CD14-positive monocyte (primary cell): ENCODE results near the gene NMS. TPM values are rescaled to one million over a fixed set of nuclear protein-coding genes. Genes with fewer than 3 reads are reported as not detected.

ENCODE experiments used
- DNase-seq, 3 donors: peaks; one replicate each; pipeline ENCODE4 v3.0.0-alpha.2; 2011 to 2022
- H2AFZ ChIP-seq: 2 replicates; pipeline ENCODE4 v1.6.0; 2012; ENCODE audit warnings: mild to moderate bottlenecking, low read depth, low read length, inconsistent platforms; ENCODE audit not compliant: insufficient read depth, poor library complexity, severe bottlenecking
- H3K27ac ChIP-seq, 2 donors: 1 replicate in 1 of 2; 2 replicates in 1 of 2; pipeline ENCODE4 v1.5.1; 2012 to 2013; ENCODE audit warnings: low read length in 2 of 2, control low read depth in 1 of 2, inconsistent platforms in 1 of 2, low read depth in 1 of 2, mild to moderate bottlenecking in 1 of 2
- H3K27me3 ChIP-seq, 2 donors: one replicate each; pipeline versions ENCODE4 v1.6.0 to v1.6.1; 2011 to 2013; ENCODE audit warnings: low read length in 2 of 2; ENCODE audit not compliant: control insufficient read depth in 2 of 2, insufficient read depth in 2 of 2
- H3K36me3 ChIP-seq, 2 donors: replicated peaks in 1 of 2; 1 replicate in 1 of 2; 2 replicates in 1 of 2; pipeline versions ENCODE4 v1.5.1 to v1.6.1; 2012 to 2013; ENCODE audit warnings: low read length in 2 of 2, control low read depth in 1 of 2, inconsistent platforms in 1 of 2, mild to moderate bottlenecking in 1 of 2; ENCODE audit not compliant: insufficient read depth in 2 of 2, control insufficient read depth in 1 of 2
- H3K4me1 ChIP-seq, 2 donors: 1 replicate in 1 of 2; 2 replicates in 1 of 2; pipeline versions ENCODE4 v1.5.1 to v1.6.1; 2012 to 2013; ENCODE audit warnings: low read length in 2 of 2, control low read depth in 1 of 2, inconsistent platforms in 1 of 2, mild to moderate bottlenecking in 1 of 2, moderate library complexity in 1 of 2; ENCODE audit not compliant: insufficient read depth in 2 of 2, control insufficient read depth in 1 of 2
- H3K4me2 ChIP-seq: replicated peaks from 2 replicates; pipeline ENCODE3; 2012; ENCODE audit warnings: low read length, moderate library complexity, mild to moderate bottlenecking; ENCODE audit not compliant: poor library complexity, severe bottlenecking; ENCODE audit errors: extremely low read depth
- H3K4me3 ChIP-seq, 3 experiments: fragments of 200-600 bp in 1 of 3; sonication (generic) in 1 of 3; replicated peaks in 1 of 3; 1 replicate in 2 of 3; 2 replicates in 1 of 3; pipeline ENCODE4 v1.5.1; 2011 to 2013; ENCODE audit warnings: low read length in 3 of 3, mild to moderate bottlenecking in 3 of 3, control low read depth in 2 of 3, low read depth in 2 of 3, inconsistent platforms in 1 of 3, moderate library complexity in 1 of 3
- H3K79me2 ChIP-seq: 2 replicates; pipeline ENCODE4 v1.6.0; 2012; ENCODE audit warnings: mild to moderate bottlenecking, control low read depth, inconsistent platforms, low read length, moderate library complexity; ENCODE audit not compliant: insufficient read depth
- H3K9ac ChIP-seq: 2 replicates; pipeline ENCODE4 v1.6.0; 2017; ENCODE audit warnings: low read length, mild to moderate bottlenecking; ENCODE audit not compliant: insufficient read depth, poor library complexity, severe bottlenecking
- H3K9me3 ChIP-seq, 2 donors: replicated peaks in 1 of 2; 1 replicate in 1 of 2; 2 replicates in 1 of 2; pipeline versions ENCODE4 v1.5.1 to v1.6.1; 2012 to 2013; ENCODE audit warnings: low read length in 2 of 2, control low read depth in 1 of 2; ENCODE audit not compliant: control insufficient read depth in 1 of 2, insufficient read depth in 1 of 2
- H4K20me1 ChIP-seq: 2 replicates; pipeline ENCODE4 v1.6.0; 2012; ENCODE audit warnings: mild to moderate bottlenecking, low read length, control low read depth, moderate library complexity; ENCODE audit not compliant: insufficient read depth
- H3K27ac Mint-ChIP-seq, 7 donors: one replicate each; pipeline ENCODE4 v1.8.0; 2020; ENCODE audit warnings: mild to moderate bottlenecking in 7 of 7, mixed read lengths in 7 of 7, moderate library complexity in 6 of 7, inconsistent platforms in 2 of 7
- H3K27me3 Mint-ChIP-seq, 3 donors: one replicate each; pipeline ENCODE4 v1.8.0; 2021 to 2022; ENCODE audit warnings: low read depth in 3 of 3, mild to moderate bottlenecking in 3 of 3, mixed read lengths in 3 of 3, moderate library complexity in 3 of 3, inconsistent platforms in 1 of 3
- H3K36me3 Mint-ChIP-seq, 2 donors: one replicate each; pipeline ENCODE4 v1.8.0; 2020; ENCODE audit warnings: mixed read lengths in 2 of 2, inconsistent platforms in 1 of 2, mild to moderate bottlenecking in 1 of 2
- H3K4me1 Mint-ChIP-seq: one replicate; pipeline ENCODE4 v1.8.0; 2020; ENCODE audit warnings: mild to moderate bottlenecking, mixed read lengths
- H3K4me3 Mint-ChIP-seq, 2 donors: one replicate each; pipeline ENCODE4 v1.8.0; 2020; ENCODE audit warnings: mild to moderate bottlenecking in 2 of 2, mixed read lengths in 2 of 2, moderate library complexity in 1 of 2
- H3K9me3 Mint-ChIP-seq, 7 donors: one replicate each; pipeline ENCODE4 v1.8.0; 2020 to 2022; ENCODE audit warnings: mixed read lengths in 7 of 7, mild to moderate bottlenecking in 6 of 7, moderate library complexity in 6 of 7, inconsistent platforms in 2 of 7
- WGBS: methylation state at CpG from one replicate; pipeline ENCODE4 v1.1.5; 2013; ENCODE audit warnings: missing lambda C conversion rate; ENCODE audit not compliant: insufficient coverage; 5-methylcytosine and 5-hydroxymethylcytosine counted together
- intact Hi-C, 2 donors: fragments of 100-400 bp; cut with micrococcal nuclease; formaldehyde crosslinking; loops; one replicate each; pipeline versions ENCODE4 v1.15.0 to v1.15.1; 2023
- polyA plus RNA-seq, 3 donors: library from polyadenylated mRNA; depleted of rRNA in 1 of 3; unstranded in 2 of 3; stranded (reverse) in 1 of 3; fragments of 300-500 nt in 2 of 3; fragments of >200 nt in 1 of 3; fragmentation: Illumina TruSeq in 2 of 3; gene quantifications; 1 replicate in 2 of 3; 2 replicates in 1 of 3; pipeline ENCODE4 v1.2.3, GENCODE V29; 2012 to 2021
- TF ChIP-seq, protein P1 (sequence below): fragments of 200-600 bp; IDR thresholded peaks from one replicate; pipeline ENCODE4 v1.8.0; 2022; ENCODE audit warnings: antibody characterized with exemption, mild to moderate bottlenecking

Gene NMS
- polyA plus RNA-seq, 3 donors, result not detected

DNA sequence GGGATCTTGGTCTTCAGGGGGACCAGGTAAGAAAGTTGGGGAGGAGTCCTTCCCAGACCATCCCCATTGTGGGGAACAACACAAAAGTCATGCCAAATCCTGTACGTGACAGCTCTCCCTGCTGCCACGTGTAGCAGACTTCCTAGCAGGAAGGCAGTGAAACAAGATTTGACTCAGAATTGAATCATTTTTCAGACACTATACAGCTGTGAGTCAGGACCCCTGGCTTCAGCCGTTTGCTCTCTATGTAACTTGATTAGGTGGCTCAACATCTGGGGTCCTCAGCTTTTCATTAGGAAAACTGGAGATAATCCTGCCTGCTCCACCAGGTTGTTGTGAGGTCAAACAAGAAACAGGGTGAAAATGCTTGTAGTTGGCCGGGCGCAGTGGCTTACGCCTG is 59.6 kb downstream of the NMS start:
- H3K4me3 ChIP-seq, result no peak overlapping the region
- no peak overlapping the region for H3K4me3 Mint-ChIP-seq
- no peaks in the 10 kb centered on the region for H3K4me1 ChIP-seq
- peaks cover 0 to 6% (median 3%) of the 10 kb centered on the region in 7 donors for H3K9me3 Mint-ChIP-seq
- TF ChIP-seq, protein P1, sequence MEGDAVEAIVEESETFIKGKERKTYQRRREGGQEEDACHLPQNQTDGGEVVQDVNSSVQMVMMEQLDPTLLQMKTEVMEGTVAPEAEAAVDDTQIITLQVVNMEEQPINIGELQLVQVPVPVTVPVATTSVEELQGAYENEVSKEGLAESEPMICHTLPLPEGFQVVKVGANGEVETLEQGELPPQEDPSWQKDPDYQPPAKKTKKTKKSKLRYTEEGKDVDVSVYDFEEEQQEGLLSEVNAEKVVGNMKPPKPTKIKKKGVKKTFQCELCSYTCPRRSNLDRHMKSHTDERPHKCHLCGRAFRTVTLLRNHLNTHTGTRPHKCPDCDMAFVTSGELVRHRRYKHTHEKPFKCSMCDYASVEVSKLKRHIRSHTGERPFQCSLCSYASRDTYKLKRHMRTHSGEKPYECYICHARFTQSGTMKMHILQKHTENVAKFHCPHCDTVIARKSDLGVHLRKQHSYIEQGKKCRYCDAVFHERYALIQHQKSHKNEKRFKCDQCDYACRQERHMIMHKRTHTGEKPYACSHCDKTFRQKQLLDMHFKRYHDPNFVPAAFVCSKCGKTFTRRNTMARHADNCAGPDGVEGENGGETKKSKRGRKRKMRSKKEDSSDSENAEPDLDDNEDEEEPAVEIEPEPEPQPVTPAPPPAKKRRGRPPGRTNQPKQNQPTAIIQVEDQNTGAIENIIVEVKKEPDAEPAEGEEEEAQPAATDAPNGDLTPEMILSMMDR, result no peak
- H4K20me1 ChIP-seq, result no peaks in the 10 kb centered on the region
- H3K79me2 ChIP-seq, result no peaks in the 10 kb centered on the region
- no peak overlapping the region for H3K27ac ChIP-seq
- no peaks in the 10 kb centered on the region for H3K9me3 ChIP-seq
- no peaks in the 10 kb centered on the region for H3K4me1 Mint-ChIP-seq
- no peaks in the 10 kb centered on the region for H3K36me3 Mint-ChIP-seq
- no peaks in the 10 kb centered on the region for H3K27me3 ChIP-seq
- no peak overlapping the region for H3K27ac Mint-ChIP-seq
- no peak overlapping the region for H2AFZ ChIP-seq
- no peak for DNase-seq
- H3K36me3 ChIP-seq, result no peaks in the 10 kb centered on the region
- H3K27me3 Mint-ChIP-seq, result peaks cover 2 to 6% (median 4%) of the 10 kb centered on the region in 3 donors
- intact Hi-C loops, result no loop called here
- H3K4me2 ChIP-seq, result no peak overlapping the region
- WGBS, result 93% methylated on average over 3 of the region's 6 CpGs
- no peak overlapping the region for H3K9ac ChIP-seq

Other genes with a start within 250 kb of the NMS start
- gene LONRF2, start 148.0 kb upstream of the NMS start, polyA plus RNA-seq, result not detected
- under 1 TPM in 2 of 3 donors, not detected in 1; 0.52 to 0.54 TPM for gene CHST10, start 52.8 kb upstream of the NMS start, polyA plus RNA-seq
- 10 to 100 TPM; 15.9 to 28.4 (median 24.8) TPM for gene PDCL3, start 92.5 kb downstream of the NMS start, polyA plus RNA-seq